Measurements from ENCODE around the gene SEPTIN2.
"Not testable (repeated sequence)": the region's sequence is repeated elsewhere in the genome, so short reads cannot be mapped to it uniquely, and the experiment has no call there.

Gene SEPTIN2

GRCh38 chr2:241315093-241315878, 439 bp upstream of the SEPTIN2 start, which contains the start of gene HDLBP:
HDLBP (minus strand) TSS chr2:241315672; CDS start chr2:241266869, 48,803 bp downstream.
- peak; percentile 100 for DNase-seq

- DNase-seq, result no peak
Measured at GRCh38 chr2:241316825-241317224, 1.1 kb downstream of the SEPTIN2 start.

GRCh38 chr2:241317391-241317790, 1.7 kb downstream of the SEPTIN2 start:
- no peak for DNase-seq

GRCh38 chr2:241318830-241319229, 3.1 kb downstream of the SEPTIN2 start:
- DNase-seq, result not testable (repeated sequence)

GRCh38 chr2:241320394-241320793, 4.7 kb downstream of the SEPTIN2 start:
- DNase-seq, result no peak

GRCh38 chr2:241321033-241321432, 5.3 kb downstream of the SEPTIN2 start:
- no peak for DNase-seq

- DNase-seq, result no peak
Measured at GRCh38 chr2:241321886-241322285, 6.2 kb downstream of the SEPTIN2 start.

GRCh38 chr2:241323778-241324177, 8.1 kb downstream of the SEPTIN2 start:
- DNase-seq, result no peak

GRCh38 chr2:241324775-241325174, 9.1 kb downstream of the SEPTIN2 start:
- DNase-seq, result no peak

GRCh38 chr2:241325257-241325656, 9.5 kb downstream of the SEPTIN2 start:
- no peak for DNase-seq

GRCh38 chr2:241329669-241330615, 14.2 kb downstream of the SEPTIN2 start:
- DNase-seq, result no peak

GRCh38 chr2:241330616-241330981, 14.9 kb downstream of the SEPTIN2 start:
- no peak for DNase-seq

- DNase-seq, result no peak
Measured at GRCh38 chr2:241334813-241335212, 19.1 kb downstream of the SEPTIN2 start.

GRCh38 chr2:241339839-241340630, 24.3 kb downstream of the SEPTIN2 start:
- DNase-seq, result no peak

GRCh38 chr2:241340631-241341163, 25.0 kb downstream of the SEPTIN2 start:
- no peak for DNase-seq

- DNase-seq, result no peak
Measured at GRCh38 chr2:241344925-241345651, 29.4 kb downstream of the SEPTIN2 start.

- no peak for DNase-seq
Measured at GRCh38 chr2:241349941-241350340, 34.2 kb downstream of the SEPTIN2 start.

- DNase-seq, result no peak
Measured at GRCh38 chr2:241350530-241350877, 34.8 kb downstream of the SEPTIN2 start.

- DNase-seq, result no peak
Measured at GRCh38 chr2:241350878-241351639, 35.3 kb downstream of the SEPTIN2 start.

GRCh38 chr2:241351640-241352031, 35.9 kb downstream of the SEPTIN2 start:
- no peak for DNase-seq

- DNase-seq, result no peak
Measured at GRCh38 chr2:241352227-241352626, 36.5 kb downstream of the SEPTIN2 start.
